Sciatic nerve (tissue), 2 donors: Measurements from ENCODE around the gene CPSF2. TPM values are rescaled to one million over a fixed set of nuclear protein-coding genes. Genes with fewer than 3 reads are reported as not detected.
"Not testable (repeated sequence)": the region's sequence is repeated elsewhere in the genome, so short reads cannot be mapped to it uniquely, and the experiment has no call there.

Source experiments
- ATAC-seq: fragments of 200-7000 bp; cut with Tn5 transposase; one replicate; pipeline ENCODE4 v1.9.1; 2020; ENCODE audit warnings: mild to moderate bottlenecking, moderate library complexity
- DNase-seq: peaks from one replicate; pipeline ENCODE4 v3.0.0-alpha.2; 2020; ENCODE audit warnings: low spot score
- intact Hi-C: fragments of 100-400 bp; cut with DNase I; formaldehyde crosslinking; loops from one replicate; pipeline ENCODE4 v1.14.2; 2022
- total RNA-seq: library from RNA; stranded (reverse); fragmentation: NEBNext Ultra II Directional; extraction: Animal tissue kit (Norgen Biotek cat#: 25700); gene quantifications from one replicate; pipeline ENCODE4 v1.2.1, GENCODE V29; 2021
- donor health status: DM: no; HTN: no; CAD: no.
- donor health status: DM: no; HTN: no; CAD: no.

Gene CPSF2
- total RNA-seq, 1 donor from 2014 or later = 43.0 TPM

DNA sequence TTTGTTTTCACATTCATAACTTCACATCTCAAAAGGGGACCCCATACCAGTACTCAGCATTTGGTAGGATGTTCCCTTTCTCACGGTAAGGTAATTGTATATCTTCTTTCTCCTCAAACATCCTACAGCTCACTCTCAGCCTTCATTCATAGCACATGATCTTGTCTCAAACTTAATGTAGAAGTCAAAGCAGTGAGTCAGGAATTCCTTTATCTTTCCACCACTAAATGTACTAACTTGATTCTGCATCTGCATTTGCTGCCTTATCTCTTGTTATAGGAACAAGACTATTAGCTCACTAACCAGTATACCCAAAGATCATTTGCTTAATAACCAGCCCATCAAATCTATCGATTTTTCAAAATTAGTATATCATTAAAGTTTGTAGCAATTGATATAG, 22.9 kb downstream of the CPSF2 start:
- no peak for ATAC-seq
- DNase-seq = no peak
- intact Hi-C loops = no loop called here

DNA sequence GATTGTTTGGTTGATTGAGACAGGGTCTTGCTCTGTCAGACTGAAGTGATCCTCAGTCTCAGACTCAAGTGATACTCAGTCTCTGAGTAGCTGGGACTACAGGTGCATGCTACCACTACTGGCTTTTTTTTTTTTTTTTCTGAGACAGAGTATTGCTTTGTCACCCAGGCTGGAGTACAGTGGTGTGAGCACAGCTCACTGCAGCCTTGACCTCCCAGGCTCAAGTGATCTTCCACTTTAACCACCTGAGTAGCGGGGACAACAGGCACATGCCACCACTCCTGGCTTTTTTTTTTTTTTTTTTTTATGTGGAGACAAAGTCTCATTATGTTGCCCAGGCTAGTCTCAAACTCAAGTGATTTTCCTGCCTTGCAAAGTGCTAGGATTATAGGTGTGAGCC, 31.8 kb downstream of the CPSF2 start:
- no peak for ATAC-seq
- DNase-seq = no peak
- intact Hi-C loops = no loop called here

DNA sequence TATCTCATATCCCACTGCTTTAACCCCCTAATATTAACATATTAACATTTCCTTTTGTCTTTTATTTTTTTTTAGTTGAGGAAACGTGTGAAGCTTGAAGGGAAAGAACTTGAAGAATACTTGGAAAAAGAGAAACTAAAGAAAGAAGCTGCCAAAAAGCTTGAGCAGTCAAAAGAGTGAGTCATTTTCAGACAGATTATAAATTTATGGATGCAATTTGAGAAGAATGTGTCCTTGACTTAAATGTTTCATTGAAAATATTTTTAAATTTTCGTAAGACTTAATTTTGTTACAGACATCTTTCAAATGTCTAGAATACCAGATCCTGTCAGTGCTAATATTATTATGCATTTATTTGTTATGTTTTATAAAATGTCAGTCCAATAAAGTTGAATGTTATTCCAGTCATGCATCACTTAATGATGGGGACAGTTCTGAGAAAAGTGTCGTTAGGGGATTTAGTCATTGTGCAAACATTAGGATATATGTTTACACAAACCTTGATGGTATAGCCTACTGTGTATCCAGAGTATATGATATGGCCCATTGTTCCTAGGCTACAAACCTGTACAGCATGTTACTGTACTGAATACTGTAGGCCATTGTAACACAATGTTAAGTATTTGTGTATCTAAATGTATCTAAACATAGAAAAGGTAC, 32.6 kb downstream of the CPSF2 start:
- intact Hi-C loops = no loop called here
- no peak for ATAC-seq
- no peak for DNase-seq

- DNase-seq (no peak), ATAC-seq (peak; percentile 96)
- intact Hi-C loops = no loop called here
These were observed 38.9 kb downstream of the CPSF2 start for GRCh38 chr14:92160619-92161018.

GRCh38 chr14:92161521-92161920, 39.8 kb downstream of the CPSF2 start:
- ATAC-seq = no peak
- intact Hi-C loops = no loop called here
- DNase-seq = no peak

- ATAC-seq = no peak
- DNase-seq = no peak
- intact Hi-C loops = no loop called here
These were observed 43.2 kb downstream of the CPSF2 start for GRCh38 chr14:92164958-92165357.

DNA sequence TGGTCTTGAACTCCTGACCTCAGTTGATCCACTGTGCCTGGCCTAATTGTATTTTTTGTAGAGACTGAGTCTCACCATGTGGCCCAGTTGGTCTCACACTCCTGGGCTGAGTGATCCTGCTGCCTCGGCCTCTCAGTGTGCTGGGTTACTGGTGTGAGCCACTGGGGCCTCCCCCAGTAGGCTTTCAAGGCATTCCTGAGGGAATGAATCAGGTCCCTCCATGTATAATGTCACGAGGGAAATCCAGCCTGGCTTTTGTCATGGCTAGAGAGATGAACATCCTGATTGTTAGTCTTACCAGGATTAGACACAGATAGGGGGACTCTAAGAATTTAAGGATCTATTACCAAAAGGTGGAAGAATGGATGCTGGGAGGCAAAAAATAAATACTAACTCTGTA, 51.9 kb downstream of the CPSF2 start:
- ATAC-seq (no peak), DNase-seq (no peak)
- intact Hi-C loops = no loop called here

GRCh38 chr14:92175811-92176210, 54.0 kb downstream of the CPSF2 start:
- intact Hi-C loops = no loop called here
- ATAC-seq (no peak), DNase-seq (no peak)

GRCh38 chr14:92176476-92176875, 54.7 kb downstream of the CPSF2 start:
- ATAC-seq (no peak), DNase-seq (no peak)
- intact Hi-C loops = no loop called here

GRCh38 chr14:92179178-92179577, 57.4 kb downstream of the CPSF2 start:
- intact Hi-C loops, ATAC-seq, DNase-seq: not testable (repeated sequence)

DNA sequence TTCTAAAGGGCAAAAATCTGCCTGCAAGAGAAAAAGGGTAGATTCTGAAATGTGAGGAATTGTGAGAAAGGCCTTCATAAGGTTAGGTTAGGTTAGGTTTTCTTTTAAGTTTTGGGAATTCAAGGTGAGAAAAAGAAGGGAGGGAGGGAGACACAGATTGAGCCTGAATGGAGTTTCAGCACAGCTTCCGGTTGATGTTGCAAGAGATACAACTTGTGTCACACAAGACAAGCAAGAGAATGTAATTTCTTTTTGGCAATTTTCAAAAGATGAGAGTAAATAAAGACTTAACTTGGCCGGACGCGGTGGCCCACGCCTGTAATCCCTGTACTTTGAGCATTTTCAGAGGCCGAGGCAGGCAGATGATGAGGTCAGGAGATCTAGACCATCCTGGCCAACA, 63.8 kb downstream of the CPSF2 start:
- ATAC-seq = no peak
- DNase-seq = no peak
- intact Hi-C loops = no loop called here

DNA sequence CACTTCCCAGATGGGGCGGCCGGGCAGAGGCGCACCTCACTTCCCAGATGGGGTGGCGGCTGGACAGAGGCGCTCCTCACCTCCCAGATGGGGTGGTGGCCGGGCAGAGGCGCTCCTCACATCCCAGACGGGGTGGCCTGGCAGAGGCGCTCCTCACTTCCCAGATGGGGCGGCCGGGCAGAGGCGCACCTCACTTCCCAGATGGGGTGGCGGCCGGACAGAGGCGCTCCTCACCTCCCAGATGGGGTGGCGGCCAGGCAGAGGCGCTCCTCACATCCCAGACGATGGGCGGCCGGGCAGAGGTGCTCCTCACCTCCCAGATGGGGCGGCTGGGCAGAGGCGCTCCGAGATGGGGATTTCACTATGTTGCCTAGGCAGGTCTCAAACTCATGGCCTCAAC, 65.8 kb downstream of the CPSF2 start:
- ATAC-seq, DNase-seq, intact Hi-C loops: not testable (repeated sequence)

DNA sequence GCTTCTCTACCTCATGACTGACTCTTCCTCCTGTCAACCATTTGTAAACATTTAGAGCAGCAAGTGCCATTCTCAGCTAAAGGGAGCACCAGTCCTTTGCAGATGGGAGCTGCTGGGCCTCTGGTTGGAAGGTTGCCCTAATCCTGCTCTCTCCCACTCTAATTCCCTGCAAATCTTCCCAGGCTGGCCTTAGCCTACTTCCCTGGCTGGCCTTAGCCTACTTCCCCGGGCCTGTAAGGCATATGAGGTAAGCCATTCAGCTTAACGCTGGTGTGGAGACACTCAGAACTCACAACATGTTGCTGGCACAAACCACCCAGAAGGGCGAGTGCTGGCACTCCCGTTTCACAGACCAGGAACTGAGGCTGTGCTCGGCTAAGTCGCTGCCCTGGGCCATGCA, 69.0 kb downstream of the CPSF2 start:
- DNase-seq (no peak), ATAC-seq (no peak)
- intact Hi-C loops = no loop called here

GRCh38 chr14:92198804-92199203, 77.0 kb downstream of the CPSF2 start:
- intact Hi-C loops = no loop called here
- ATAC-seq (no peak), DNase-seq (no peak)

- ATAC-seq = no peak
- intact Hi-C loops = no loop called here
- DNase-seq = no peak
These were observed 78.0 kb downstream of the CPSF2 start for GRCh38 chr14:92199763-92200162.

DNA sequence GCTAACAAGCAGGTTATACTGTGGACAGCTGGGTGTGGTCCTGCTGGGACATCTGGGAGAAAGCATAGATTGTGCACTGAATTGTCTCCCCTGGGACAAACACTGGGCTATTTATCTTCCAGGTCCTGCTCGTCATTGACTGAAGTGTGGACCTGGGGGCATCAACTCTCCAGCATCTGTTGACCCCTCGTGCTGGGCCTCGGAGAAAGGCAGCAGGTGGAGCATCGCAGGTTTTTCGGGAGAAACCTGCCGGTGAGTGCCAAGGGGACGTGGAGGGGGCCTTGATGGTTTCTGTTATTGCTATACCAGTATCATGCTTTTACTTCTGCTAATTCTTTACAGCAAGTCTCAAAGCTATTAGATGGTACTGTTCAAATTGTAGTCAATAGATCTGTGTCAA, 81.3 kb downstream of the CPSF2 start:
- no peak for DNase-seq
- no peak for ATAC-seq
- intact Hi-C loops = no loop called here

DNA sequence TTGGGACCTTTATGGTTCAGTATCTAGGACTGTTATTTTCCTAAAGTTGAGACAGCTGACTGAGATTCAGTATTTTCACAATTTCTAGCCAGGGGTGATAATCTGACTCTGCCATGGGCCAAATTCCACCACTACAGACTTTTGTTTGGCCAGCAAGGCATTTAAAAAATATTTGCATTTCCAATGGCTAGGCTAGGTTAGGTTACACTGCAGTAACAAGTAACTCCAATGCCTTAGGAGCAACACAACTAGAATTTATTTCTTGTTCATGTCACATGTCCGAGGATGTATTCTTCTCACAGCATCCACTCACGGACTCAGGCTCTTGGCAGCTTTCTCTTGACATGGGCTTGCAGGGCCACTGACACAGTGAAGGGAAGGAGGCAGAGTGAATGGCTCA, 83.0 kb downstream of the CPSF2 start:
- intact Hi-C loops = no loop called here
- no peak for ATAC-seq
- DNase-seq = no peak

- DNase-seq = no peak
- intact Hi-C loops = no loop called here
- no peak for ATAC-seq
These were observed 85.5 kb downstream of the CPSF2 start for GRCh38 chr14:92207012-92207927.

DNA sequence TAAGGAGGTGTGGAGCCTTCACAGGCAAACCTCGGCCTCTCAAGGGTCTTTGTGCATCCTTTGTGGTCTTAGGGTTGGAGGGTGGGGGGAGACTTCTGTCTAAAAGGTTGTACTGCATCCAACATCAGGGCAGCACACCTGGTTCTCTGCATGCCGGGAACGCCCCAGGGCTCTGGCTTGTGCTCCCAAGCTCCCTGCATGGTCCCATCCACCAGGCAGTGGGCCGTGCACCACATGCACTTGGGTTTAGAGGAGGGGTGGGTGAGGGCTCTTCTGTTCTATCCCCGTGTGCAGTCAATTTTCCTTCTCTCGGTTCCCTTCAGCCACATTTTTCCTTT, 86.1 kb downstream of the CPSF2 start:
- DNase-seq (no peak), ATAC-seq (no peak)
- intact Hi-C loops = no loop called here

- ATAC-seq = no peak
- no peak for DNase-seq
- intact Hi-C loops = no loop called here
These were observed 87.4 kb downstream of the CPSF2 start for GRCh38 chr14:92209141-92209540.

- DNase-seq, intact Hi-C loops, ATAC-seq: not testable (repeated sequence)
These were observed 91.4 kb downstream of the CPSF2 start for GRCh38 chr14:92213125-92213524.
